HEK293 (cell line): ENCODE data around the gene KCNMA1.

ENCODE experiments used
- SETDB1 ChIP-seq: IDR thresholded peaks from one replicate; pipeline ENCODE4 v1.6.1; 2017; ENCODE audit warnings: mild to moderate bottlenecking, low read length, moderate library complexity, mixed read lengths; ENCODE audit not compliant: insufficient read length
- ZNF571 ChIP-seq: fragments of 450-650 bp; formaldehyde crosslinking; IDR thresholded peaks from 2 replicates; pipeline ENCODE4 v1.5.0; 2017; ENCODE audit warnings: missing biosample characterization, missing genetic modification characterization
- TF ChIP-seq, protein P1 (sequence below): fragments of 450-650 bp; formaldehyde crosslinking; IDR thresholded peaks from 2 replicates; pipeline ENCODE4 v1.5.1; 2016; ENCODE audit warnings: missing biosample characterization, missing genetic modification characterization

- TF ChIP-seq SETDB1 (no peak), ZNF571 (no peak)
- TF ChIP-seq, protein P1, sequence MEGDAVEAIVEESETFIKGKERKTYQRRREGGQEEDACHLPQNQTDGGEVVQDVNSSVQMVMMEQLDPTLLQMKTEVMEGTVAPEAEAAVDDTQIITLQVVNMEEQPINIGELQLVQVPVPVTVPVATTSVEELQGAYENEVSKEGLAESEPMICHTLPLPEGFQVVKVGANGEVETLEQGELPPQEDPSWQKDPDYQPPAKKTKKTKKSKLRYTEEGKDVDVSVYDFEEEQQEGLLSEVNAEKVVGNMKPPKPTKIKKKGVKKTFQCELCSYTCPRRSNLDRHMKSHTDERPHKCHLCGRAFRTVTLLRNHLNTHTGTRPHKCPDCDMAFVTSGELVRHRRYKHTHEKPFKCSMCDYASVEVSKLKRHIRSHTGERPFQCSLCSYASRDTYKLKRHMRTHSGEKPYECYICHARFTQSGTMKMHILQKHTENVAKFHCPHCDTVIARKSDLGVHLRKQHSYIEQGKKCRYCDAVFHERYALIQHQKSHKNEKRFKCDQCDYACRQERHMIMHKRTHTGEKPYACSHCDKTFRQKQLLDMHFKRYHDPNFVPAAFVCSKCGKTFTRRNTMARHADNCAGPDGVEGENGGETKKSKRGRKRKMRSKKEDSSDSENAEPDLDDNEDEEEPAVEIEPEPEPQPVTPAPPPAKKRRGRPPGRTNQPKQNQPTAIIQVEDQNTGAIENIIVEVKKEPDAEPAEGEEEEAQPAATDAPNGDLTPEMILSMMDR (tag by site-specific recombination): no peak
Measured at GRCh38 chr10:77611670-77612069, 25.9 kb downstream of the KCNMA1 start.
